WTC11 (cell line): ENCODE measurements around the gene KDM4B. TPM values are rescaled to one million over a fixed set of nuclear protein-coding genes. Genes with fewer than 3 reads are reported as not detected.

Experiments used
- ATAC-seq: fragments of 200-7000 bp; cut with Tn5 transposase; 2 replicates; pipeline ENCODE4 v1.10.0; 2021; ENCODE audit warnings: mild to moderate bottlenecking, moderate library complexity
- CTCF ChIA-PET: fragments of 300-600 bp; sonication (Branson Sonifier 250); formaldehyde crosslinking; loops from one replicate; lab custom pipeline; 2021; ENCODE audit warnings: antibody characterized with exemption; lab: Charles Lee
- POLR2A ChIA-PET: fragments of 350-600 bp; sonication (Branson Sonifier 250); formaldehyde crosslinking; loops from one replicate; lab custom pipeline; 2021; ENCODE audit warnings: antibody characterized with exemption; lab: Charles Lee
- DNase-seq: peaks from one replicate; pipeline ENCODE4 v3.0.0; 2021; ENCODE audit warnings: low spot score
- H3K27ac Mint-ChIP-seq: 2 replicates; pipeline ENCODE4 v1.8.0; 2021; ENCODE audit warnings: mixed read lengths
- H3K27me3 Mint-ChIP-seq: 2 replicates; pipeline ENCODE4 v1.8.0; 2021; ENCODE audit warnings: low read depth, mild to moderate bottlenecking, moderate library complexity, mixed read lengths
- H3K36me3 Mint-ChIP-seq: 2 replicates; pipeline ENCODE4 v1.8.0; 2021; ENCODE audit warnings: mixed read lengths
- H3K4me1 Mint-ChIP-seq: 2 replicates; pipeline ENCODE4 v1.8.0; 2022; ENCODE audit warnings: mixed read lengths
- H3K4me3 Mint-ChIP-seq: 2 replicates; pipeline ENCODE4 v1.8.0; 2021; ENCODE audit warnings: mild to moderate bottlenecking, moderate library complexity, mixed read lengths
- H3K9me3 Mint-ChIP-seq: 2 replicates; pipeline ENCODE4 v1.8.0; 2021; ENCODE audit warnings: mixed read lengths
- ATF1 ChIP-seq: sonication (generic); formaldehyde crosslinking; IDR thresholded peaks from 2 replicates; pipeline ENCODE4 v1.8.1; 2023; ENCODE audit warnings: mild to moderate bottlenecking, moderate library complexity, missing genetic modification reagents
- CREM ChIP-seq: sonication (generic); formaldehyde crosslinking; IDR thresholded peaks from 2 replicates; pipeline ENCODE4 v1.8.1; 2022; ENCODE audit warnings: mild to moderate bottlenecking, missing genetic modification reagents, moderate library complexity
- ELF4 ChIP-seq: sonication (generic); formaldehyde crosslinking; IDR thresholded peaks from 2 replicates; pipeline ENCODE4 v1.8.1; 2022; ENCODE audit warnings: low read depth, mild to moderate bottlenecking, moderate library complexity, missing genetic modification reagents
- EMX1 ChIP-seq: fragments of 250-450 bp; sonication (Bioruptor Pico); IDR thresholded peaks from 2 replicates; pipeline ENCODE4 v1.8.0; 2021; ENCODE audit warnings: mild to moderate bottlenecking
- ESRRA ChIP-seq: sonication (generic); formaldehyde crosslinking; IDR thresholded peaks from 2 replicates; pipeline ENCODE4 v1.8.1; 2022; ENCODE audit warnings: mild to moderate bottlenecking, missing genetic modification reagents, borderline replicate concordance
- GRHL2 ChIP-seq: fragments of 250-450 bp; sonication (Bioruptor Pico); IDR thresholded peaks from 2 replicates; pipeline ENCODE4 v1.8.0; 2022; ENCODE audit warnings: mild to moderate bottlenecking, moderate library complexity; ENCODE audit not compliant: insufficient replicate concordance, severe bottlenecking
- IRF2 ChIP-seq: sonication (generic); formaldehyde crosslinking; IDR thresholded peaks from 2 replicates; pipeline ENCODE4 v1.8.0; 2022; ENCODE audit warnings: low read depth, missing genetic modification reagents, borderline replicate concordance
- JUN ChIP-seq: sonication (generic); formaldehyde crosslinking; IDR thresholded peaks from 2 replicates; pipeline ENCODE4 v1.8.0; 2023; ENCODE audit warnings: mild to moderate bottlenecking, missing genetic modification reagents
- MXD4 ChIP-seq: fragments of 250-450 bp; sonication (Bioruptor Pico); IDR thresholded peaks from 2 replicates; pipeline ENCODE4 v1.8.0; 2021; ENCODE audit warnings: mild to moderate bottlenecking, moderate library complexity, borderline replicate concordance
- RELA ChIP-seq: sonication (generic); formaldehyde crosslinking; IDR thresholded peaks from 2 replicates; pipeline ENCODE4 v1.8.1; 2022; ENCODE audit warnings: missing genetic modification reagents, mild to moderate bottlenecking, borderline replicate concordance
- SP1 ChIP-seq: sonication (generic); formaldehyde crosslinking; conservative IDR thresholded peaks from 2 replicates; pipeline ENCODE4 v1.8.1; 2022; ENCODE audit warnings: missing genetic modification reagents
- ZBTB21 ChIP-seq: sonication (generic); formaldehyde crosslinking; IDR thresholded peaks from 2 replicates; pipeline ENCODE4 v1.8.1; 2023; ENCODE audit warnings: mild to moderate bottlenecking, missing genetic modification reagents, borderline replicate concordance
- ZNF138 ChIP-seq: sonication (generic); formaldehyde crosslinking; conservative IDR thresholded peaks from 2 replicates; pipeline ENCODE4 v1.8.1; 2022; ENCODE audit warnings: mild to moderate bottlenecking, moderate library complexity, missing genetic modification reagents
- ZNF232 ChIP-seq: sonication (generic); formaldehyde crosslinking; IDR thresholded peaks from 2 replicates; pipeline ENCODE4 v1.8.0; 2022; ENCODE audit warnings: mild to moderate bottlenecking, missing genetic modification reagents
- total RNA-seq: library from RNA; stranded (reverse); gene quantifications from 3 replicates; pipeline ENCODE4 v1.2.3, GENCODE V29; 2021
- TF ChIP-seq, protein P1 (sequence below): sonication (generic); formaldehyde crosslinking; IDR thresholded peaks from 2 replicates; pipeline ENCODE4 v1.8.1; 2023; ENCODE audit warnings: mild to moderate bottlenecking, moderate library complexity, missing genetic modification reagents
- TF ChIP-seq, protein P2 (sequence below): sonication (generic); formaldehyde crosslinking; IDR thresholded peaks from 2 replicates; pipeline ENCODE4 v1.8.1; 2022; ENCODE audit warnings: low read depth, missing genetic modification reagents, borderline replicate concordance
- TF ChIP-seq, protein P3 (sequence below): sonication (generic); formaldehyde crosslinking; IDR thresholded peaks from 2 replicates; pipeline ENCODE4 v1.8.1; 2022; ENCODE audit warnings: mild to moderate bottlenecking, missing genetic modification reagents, moderate library complexity, borderline replicate concordance
- TF ChIP-seq, protein P4 (sequence below): fragments of 250-450 bp; sonication (Bioruptor Pico); IDR thresholded peaks from 2 replicates; pipeline ENCODE4 v1.9.0; 2021; ENCODE audit warnings: mild to moderate bottlenecking
- TF ChIP-seq, protein P5 (sequence below): sonication (generic); formaldehyde crosslinking; IDR thresholded peaks from 2 replicates; pipeline ENCODE4 v1.8.1; 2023; ENCODE audit warnings: mild to moderate bottlenecking, missing genetic modification reagents, moderate library complexity

The KDM4B gene
- total RNA-seq, 1 experiment from 2014 or later, result 43.2 TPM

DNA sequence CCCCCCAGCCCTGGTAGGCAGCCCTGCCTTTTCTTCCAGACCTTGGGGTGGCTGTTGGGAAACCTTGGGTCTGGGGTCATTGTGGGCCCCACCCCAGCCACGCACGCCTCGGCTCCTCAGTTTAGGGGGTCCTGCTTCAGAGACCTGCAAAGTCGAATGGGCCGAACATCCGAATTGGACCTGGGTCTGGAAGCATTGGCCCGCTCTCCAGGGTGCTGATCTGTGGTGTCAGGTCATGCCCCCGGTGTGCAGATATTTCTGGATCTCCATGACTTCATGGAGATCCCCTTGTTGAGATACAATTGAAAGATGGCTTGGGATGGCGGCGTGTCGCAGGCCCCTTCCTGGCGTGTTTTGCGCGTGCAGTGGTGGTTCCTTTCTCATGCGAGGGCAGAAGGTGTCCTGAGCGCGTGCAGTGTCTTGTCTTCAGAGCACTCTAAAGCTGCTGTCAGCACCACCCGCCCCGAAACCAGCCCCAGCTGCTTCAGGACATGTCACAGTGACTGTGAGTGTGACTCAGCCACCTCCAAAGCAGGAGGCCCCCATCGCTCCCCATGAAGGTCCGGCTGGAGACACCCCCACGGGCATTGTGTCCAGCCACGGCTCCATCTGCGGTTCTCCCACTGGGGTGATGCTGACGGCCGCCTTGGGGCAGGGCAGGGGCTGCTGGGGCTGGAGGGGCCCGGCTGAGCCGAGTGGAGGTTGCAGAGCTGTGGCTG is 112.7 kb downstream of the KDM4B start:
- Mint-ChIP-seq H3K27me3 (no peaks in the 10 kb centered on the region), H3K9me3 (no peaks in the 10 kb centered on the region), H3K4me1 (no peaks in the 10 kb centered on the region), H3K36me3 (peaks cover 22% of the 10 kb centered on the region), H3K4me3 (no peak overlapping the region), H3K27ac (no peak overlapping the region)
- CTCF ChIA-PET, result interaction anchor here (1.0 to 1.8 kb wide), 2 partner anchors 28 to 56 kb away, joined by 3 to 6 read pairs; no protein-coding TSS in a partner anchor
- POLR2A ChIA-PET, result no interaction called here
- TF ChIP-seq GRHL2 (CRISPR knock-in tag) (no peak), JUN (CRISPR knock-in tag) (no peak), MXD4 (CRISPR knock-in tag) (no peak), ELF4 (CRISPR knock-in tag) (no peak), EMX1 (no peak), SP1 (no peak), ZBTB21 (CRISPR knock-in tag) (no peak), ZNF138 (no peak), IRF2 (CRISPR knock-in tag) (no peak), RELA (no peak), ESRRA (CRISPR knock-in tag) (no peak), CREM (CRISPR knock-in tag) (no peak), ZNF232 (CRISPR knock-in tag) (no peak)
- TF ChIP-seq, protein P1, sequence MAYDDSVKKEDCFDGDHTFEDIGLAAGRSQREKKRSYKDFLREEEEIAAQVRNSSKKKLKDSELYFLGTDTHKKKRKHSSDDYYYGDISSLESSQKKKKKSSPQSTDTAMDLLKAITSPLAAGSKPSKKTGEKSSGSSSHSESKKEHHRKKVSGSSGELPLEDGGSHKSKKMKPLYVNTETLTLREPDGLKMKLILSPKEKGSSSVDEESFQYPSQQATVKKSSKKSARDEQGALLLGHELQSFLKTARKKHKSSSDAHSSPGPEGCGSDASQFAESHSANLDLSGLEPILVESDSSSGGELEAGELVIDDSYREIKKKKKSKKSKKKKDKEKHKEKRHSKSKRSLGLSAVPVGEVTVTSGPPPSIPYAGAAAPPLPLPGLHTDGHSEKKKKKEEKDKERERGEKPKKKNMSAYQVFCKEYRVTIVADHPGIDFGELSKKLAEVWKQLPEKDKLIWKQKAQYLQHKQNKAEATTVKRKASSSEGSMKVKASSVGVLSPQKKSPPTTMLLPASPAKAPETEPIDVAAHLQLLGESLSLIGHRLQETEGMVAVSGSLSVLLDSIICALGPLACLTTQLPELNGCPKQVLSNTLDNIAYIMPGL (CRISPR knock-in tag), result no peak
- TF ChIP-seq, protein P2, sequence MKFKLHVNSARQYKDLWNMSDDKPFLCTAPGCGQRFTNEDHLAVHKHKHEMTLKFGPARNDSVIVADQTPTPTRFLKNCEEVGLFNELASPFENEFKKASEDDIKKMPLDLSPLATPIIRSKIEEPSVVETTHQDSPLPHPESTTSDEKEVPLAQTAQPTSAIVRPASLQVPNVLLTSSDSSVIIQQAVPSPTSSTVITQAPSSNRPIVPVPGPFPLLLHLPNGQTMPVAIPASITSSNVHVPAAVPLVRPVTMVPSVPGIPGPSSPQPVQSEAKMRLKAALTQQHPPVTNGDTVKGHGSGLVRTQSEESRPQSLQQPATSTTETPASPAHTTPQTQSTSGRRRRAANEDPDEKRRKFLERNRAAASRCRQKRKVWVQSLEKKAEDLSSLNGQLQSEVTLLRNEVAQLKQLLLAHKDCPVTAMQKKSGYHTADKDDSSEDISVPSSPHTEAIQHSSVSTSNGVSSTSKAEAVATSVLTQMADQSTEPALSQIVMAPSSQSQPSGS (CRISPR knock-in tag), result no peak
- TF ChIP-seq, protein P3, sequence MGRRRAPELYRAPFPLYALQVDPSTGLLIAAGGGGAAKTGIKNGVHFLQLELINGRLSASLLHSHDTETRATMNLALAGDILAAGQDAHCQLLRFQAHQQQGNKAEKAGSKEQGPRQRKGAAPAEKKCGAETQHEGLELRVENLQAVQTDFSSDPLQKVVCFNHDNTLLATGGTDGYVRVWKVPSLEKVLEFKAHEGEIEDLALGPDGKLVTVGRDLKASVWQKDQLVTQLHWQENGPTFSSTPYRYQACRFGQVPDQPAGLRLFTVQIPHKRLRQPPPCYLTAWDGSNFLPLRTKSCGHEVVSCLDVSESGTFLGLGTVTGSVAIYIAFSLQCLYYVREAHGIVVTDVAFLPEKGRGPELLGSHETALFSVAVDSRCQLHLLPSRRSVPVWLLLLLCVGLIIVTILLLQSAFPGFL, result no peak
- TF ChIP-seq, protein P4, sequence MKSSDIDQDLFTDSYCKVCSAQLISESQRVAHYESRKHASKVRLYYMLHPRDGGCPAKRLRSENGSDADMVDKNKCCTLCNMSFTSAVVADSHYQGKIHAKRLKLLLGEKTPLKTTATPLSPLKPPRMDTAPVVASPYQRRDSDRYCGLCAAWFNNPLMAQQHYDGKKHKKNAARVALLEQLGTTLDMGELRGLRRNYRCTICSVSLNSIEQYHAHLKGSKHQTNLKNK, result no peak
- DNase-seq (no peak), ATAC-seq (no peak)

GRCh38 chr19:5083547-5083965 is 114.6 kb downstream of the KDM4B start:
- H3K9me3 Mint-ChIP-seq, result no peaks in the 10 kb centered on the region
- TF ChIP-seq ATF1, result no peak
- TF ChIP-seq, protein P5, sequence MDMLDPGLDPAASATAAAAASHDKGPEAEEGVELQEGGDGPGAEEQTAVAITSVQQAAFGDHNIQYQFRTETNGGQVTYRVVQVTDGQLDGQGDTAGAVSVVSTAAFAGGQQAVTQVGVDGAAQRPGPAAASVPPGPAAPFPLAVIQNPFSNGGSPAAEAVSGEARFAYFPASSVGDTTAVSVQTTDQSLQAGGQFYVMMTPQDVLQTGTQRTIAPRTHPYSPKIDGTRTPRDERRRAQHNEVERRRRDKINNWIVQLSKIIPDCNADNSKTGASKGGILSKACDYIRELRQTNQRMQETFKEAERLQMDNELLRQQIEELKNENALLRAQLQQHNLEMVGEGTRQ, result peak; percentile 23
- no peak overlapping the region for H3K4me3 Mint-ChIP-seq
- ATAC-seq (no peak), DNase-seq (no peak)
- no peaks in the 10 kb centered on the region for H3K4me1 Mint-ChIP-seq
- POLR2A ChIA-PET, result no interaction called here
- no peak overlapping the region; the same call in 1 of the 2 replicates for H3K27ac Mint-ChIP-seq
- no peaks in the 10 kb centered on the region for H3K27me3 Mint-ChIP-seq
- H3K36me3 Mint-ChIP-seq, result peaks cover 22% of the 10 kb centered on the region
- CTCF ChIA-PET, result interaction anchor here (0.5 to 1.8 kb wide), 4 partner anchors 31 to 341 kb away, joined by 3 to 7 read pairs (median 6); no protein-coding TSS in a partner anchor
